Amygdala (tissue), 56 donors: ENCODE results near the gene NRL.

Source experiments
- DNase-seq, 56 donors: peaks; one replicate each; lab custom pipeline; 2025; lab: John Stamatoyannopoulos, UW

The NRL gene

DNA sequence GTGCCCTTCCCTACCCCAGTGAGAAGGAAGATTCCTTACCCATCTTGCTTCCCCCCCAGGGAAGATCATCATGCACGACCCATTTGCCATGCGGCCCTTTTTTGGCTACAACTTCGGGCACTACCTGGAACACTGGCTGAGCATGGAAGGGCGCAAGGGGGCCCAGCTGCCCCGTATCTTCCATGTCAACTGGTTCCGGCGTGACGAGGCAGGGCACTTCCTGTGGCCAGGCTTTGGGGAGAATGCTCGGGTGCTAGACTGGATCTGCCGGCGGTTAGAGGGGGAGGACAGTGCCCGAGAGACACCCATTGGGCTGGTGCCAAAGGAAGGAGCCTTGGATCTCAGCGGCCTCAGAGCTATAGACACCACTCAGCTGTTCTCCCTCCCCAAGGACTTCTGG lies 11.3 kb downstream of the NRL start:
- DNase-seq = no peak

- DNase-seq = no peak
These were observed 12.2 kb downstream of the NRL start for GRCh38 chr14:24102357-24103048.

DNA sequence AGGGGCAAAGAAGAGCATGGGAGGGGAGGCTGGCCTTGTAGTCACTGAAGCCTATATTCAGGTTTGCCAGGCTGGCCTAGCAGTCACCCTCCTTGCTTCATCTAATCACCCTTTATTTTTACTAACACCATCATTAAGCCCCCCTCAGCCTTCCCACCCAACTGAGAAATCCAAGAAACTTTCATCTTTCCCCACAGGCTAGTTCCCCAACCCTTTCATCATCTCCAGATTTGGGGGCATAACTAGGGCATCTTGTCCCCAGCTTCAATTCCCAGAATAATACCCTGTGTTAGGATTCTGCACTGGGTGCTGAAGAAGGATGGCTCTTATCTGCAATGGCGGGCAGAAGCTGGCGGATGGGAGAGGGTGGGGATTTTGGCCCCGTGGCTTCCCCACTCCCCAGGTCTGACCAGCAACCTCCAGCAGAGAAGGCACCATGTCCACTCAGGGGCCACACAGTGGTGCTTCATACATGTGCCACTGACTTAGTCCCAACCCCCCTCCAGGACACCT lies 13.7 kb downstream of the NRL start:
- no peak for DNase-seq

GRCh38 chr14:24100197-24100981 lies 14.4 kb downstream of the NRL start:
- DNase-seq = no peak

GRCh38 chr14:24098927-24099813 lies 15.6 kb downstream of the NRL start:
- peak in 6 of 56 donors; percentile 6 to 54 (median 16) for DNase-seq

DNA sequence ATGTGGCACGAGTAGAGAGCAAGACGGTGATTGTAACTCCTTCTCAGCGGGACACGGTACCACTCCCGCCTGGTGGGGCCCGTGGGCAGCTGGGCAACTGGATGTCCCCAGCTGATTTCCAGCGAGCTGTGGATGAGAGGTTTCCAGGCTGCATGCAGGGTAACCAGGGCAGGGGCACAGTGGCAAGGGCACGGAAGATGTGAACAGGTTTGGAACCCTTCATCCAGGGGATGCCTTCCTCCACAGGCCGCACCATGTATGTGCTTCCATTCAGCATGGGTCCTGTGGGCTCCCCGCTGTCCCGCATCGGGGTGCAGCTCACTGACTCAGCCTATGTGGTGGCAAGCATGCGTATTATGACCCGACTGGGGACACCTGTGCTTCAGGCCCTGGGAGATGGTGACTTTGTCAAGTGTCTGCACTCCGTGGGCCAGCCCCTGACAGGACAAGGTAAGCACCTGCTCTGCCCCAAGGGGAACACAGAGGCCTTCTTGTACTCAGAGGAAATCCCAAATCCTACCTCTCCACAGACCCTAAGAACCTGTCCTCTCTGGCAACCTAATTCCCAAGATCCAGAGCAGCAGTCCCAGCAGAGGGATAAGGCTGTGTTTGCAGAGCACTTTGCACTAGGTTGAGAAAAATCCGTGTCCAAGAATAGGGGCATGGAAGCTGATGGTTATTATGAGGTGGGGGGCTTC lies 16.4 kb downstream of the NRL start:
- DNase-seq = no peak

- no peak for DNase-seq
These were observed 18.1 kb downstream of the NRL start for GRCh38 chr14:24096545-24097181.

DNA sequence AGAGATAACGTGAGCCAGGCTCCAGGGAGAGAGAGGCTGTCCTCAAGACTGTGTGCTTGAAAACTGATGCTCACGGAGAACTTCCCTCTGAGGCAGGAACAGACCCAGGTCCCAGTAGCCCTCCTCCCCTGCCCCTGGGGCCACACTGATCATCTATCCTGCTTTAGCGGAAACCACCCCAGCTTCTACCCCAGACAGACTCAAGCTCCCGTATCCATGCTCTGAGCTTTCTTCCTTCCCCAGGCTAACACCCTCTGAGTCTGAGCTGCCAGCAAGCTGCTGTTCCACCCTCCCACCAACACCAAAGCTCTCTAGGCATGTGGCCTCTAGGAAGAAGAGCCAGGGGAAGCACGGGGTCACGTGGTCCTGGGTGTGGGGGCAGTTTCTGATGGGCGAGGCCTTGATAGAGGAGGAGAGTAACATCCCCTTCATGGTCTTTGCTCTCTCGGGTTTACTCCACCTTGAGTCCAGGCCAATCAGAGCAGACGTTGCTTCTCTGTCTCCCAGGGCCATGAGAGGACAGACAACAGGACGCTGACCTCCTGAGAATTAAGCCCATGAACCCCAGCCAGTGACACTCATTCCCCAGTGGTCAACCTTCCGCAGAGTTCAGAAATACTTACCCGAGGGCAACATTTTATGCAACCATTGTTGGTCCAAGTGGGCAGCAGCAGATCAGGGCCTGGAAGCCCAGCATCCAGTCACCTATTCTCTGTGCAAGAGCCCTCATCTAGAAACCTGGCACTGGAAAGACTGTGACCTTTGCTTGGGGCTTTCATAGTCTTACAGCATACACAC lies 19.3 kb downstream of the NRL start:
- peak in 5 of 56 donors; percentile 11 to 33 (median 15) for DNase-seq

DNA sequence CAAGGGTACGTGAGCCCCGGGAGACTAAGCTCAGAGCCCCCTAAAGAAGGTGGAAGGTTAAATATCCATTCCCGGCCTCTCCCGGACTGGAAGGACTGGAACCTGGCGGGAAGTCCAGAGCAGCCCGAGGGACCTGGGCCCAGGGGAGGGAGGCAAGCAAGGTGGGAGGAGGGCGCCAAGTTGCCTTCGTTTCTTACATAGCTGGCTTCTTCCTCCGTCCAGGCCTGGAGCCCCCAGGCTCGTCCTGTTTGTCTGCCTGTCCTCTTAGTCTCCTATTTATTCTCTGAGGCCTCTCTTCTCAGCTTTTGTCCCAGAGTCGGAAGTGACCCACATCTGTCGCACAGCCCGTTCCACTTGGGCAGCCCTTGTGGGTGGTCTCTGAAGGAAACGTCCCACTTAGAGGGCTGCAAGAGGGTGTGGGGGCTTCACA lies 19.9 kb downstream of the NRL start:
- DNase-seq = no peak

GRCh38 chr14:24093901-24094840 lies 20.6 kb downstream of the NRL start, which contains the start of gene PCK2:
TSS of gene PCK2 (plus strand) at chr14:24094311. CDS start at chr14:24094406, 95 bp downstream.
- peak in 49 of 56 donors; percentile 21 to 90 (median 62) for DNase-seq

DNA sequence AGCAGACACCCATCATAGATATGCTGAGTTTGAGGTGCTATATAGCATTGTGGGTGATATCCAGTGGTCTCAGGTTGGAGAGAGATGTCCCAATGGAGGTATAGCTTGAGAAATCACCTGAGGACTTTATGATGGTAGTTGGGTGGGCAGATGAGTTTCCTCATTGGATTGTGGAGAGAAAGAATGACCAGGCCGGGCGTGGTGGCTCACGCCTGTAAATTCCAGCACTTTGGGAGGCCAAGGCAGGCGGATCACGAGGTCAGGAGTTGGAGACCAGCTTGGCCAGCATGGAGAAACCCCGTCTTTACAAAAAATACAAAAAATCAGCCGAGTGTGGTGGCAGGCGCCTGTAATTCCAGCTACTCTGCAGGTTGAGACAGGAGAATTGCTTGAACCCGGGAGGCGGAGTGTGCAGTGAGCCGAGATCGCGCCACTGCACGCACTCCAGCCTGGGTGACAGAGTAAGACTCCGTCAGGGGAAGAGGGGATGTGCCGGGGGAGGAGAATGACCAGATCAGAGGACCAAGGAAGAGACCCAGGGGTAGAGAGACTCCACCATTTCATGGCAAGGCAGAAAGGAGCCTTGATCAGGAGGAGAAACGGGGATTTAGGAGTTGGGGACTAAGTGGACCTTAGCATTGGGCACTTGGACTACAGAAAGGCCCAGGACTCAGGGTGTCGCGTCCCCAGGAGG lies 21.4 kb downstream of the NRL start:
- DNase-seq = no peak

DNA sequence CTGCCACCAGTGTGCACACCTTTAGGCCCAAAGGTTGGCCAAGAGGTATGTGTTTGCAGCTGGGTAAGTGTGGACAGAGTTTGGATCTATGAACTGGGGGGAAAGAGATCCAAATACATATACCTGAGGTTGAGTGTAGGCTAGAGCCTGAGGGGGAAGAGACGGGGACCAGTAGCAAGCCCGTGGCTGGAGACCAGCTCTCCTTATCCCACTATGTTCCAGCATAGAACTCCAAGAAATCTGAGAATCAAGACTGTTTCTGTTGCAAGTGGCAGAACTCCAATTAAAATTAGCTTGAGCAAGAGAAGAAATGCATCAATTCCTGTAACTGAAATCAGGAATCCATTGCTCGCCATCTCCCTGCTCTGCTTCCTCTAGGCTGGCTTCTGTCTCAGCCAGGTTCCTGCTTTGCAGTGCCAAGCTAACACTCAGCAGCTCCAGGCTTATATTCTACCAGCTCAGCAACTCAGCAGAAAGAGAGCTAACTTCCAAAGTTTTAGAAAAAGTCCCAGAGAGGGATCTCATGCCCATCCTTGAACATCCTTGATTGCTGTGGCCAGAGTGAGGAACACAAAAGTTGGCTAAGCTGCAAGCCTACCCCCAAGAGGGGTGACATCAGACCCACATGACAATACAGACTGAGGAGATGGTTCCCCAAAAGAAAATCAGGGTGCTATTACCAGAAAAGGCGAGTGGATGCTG lies 22.1 kb downstream of the NRL start:
- no peak for DNase-seq

DNA sequence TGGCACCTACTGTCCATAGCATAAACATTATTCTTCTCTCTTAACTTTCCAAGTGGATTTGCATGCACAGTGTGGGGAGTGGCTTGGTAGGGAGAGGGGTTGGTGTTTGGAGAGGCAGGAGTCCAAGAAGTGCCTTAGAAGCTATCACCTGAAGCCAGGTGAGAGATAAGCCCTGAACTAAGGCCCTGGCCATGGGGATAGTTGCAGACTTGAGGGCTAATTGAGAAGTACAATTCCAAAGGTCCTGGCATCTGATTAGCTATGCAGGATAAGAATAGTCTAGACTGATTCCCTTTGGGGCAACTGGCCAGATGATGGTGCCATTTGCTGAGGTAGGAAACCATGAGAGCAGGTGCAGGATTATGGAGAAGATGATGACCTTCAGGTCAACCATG lies 22.6 kb downstream of the NRL start:
- DNase-seq = no peak

DNA sequence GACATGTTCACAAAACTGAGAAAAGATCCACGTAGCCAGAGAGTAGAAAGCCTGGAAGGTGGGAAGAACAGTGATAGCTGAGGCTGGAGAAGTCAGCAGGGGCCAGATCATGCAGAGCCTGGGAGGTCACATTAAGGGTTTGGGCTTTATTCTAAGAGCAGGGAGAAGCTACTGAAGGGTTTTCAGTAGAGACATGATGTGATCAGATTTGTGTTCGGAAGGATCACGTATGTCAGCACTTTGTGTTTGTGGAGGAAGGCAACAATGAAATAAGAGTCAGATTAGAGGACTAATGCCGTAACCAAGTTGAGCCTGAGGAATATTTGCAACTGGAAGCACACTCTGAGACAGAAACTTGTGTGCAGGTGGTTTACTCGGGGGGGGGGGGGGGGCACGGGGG lies 24.9 kb downstream of the NRL start:
- DNase-seq = no peak

GRCh38 chr14:24088095-24088494 lies 26.7 kb downstream of the NRL start:
- DNase-seq = no peak

DNA sequence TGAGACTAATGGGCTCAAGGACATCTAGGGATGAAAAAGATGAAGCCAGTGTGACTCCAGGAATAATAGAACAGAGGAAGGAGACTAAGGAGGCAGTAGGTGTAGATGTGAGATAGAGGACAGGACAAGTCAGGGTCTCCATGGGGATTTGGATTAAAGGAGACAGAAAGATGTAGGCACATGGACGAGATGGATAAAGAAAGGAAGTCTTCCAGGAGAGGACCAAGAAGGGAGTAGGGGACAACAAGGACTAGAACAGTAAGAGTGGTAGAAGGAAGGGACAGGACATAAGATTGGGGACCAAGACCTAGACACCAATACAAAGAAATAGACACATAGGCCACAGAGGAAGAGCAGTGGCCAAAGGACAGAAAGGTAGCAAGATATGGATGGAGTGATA lies 27.7 kb downstream of the NRL start:
- DNase-seq = no peak
